PC-3 (cell line): ENCODE measurements around the gene SPSB1. TPM values are rescaled to one million over a fixed set of nuclear protein-coding genes. Genes with fewer than 3 reads are reported as not detected.

ENCODE experiments used
- ATAC-seq: fragments of 200-7000 bp; cut with Tn5 transposase; 2 replicates; pipeline ENCODE4 v1.9.1; 2020; ENCODE audit warnings: mild to moderate bottlenecking, moderate library complexity
- BruUV-seq: library from RNA; stranded (reverse); fragments of 400-500 nt; replicated peaks from 2 replicates; lab custom pipeline; 2021; lab: Mats Ljungman, UMichigan
- CTCF ChIA-PET: fragments of 300-600 bp; sonication (Branson Sonifier 250); formaldehyde crosslinking; loops from one replicate; lab custom pipeline; 2022; ENCODE audit warnings: antibody characterized with exemption; lab: Charles Lee
- POLR2A ChIA-PET: fragments of 300-600 bp; sonication (Branson Sonifier 250); formaldehyde crosslinking; loops from one replicate; lab custom pipeline; 2022; ENCODE audit warnings: antibody characterized with exemption; ENCODE audit not compliant: unreplicated experiment; lab: Charles Lee
- DNase-seq: peaks from one replicate; pipeline ENCODE4 v3.0.0-alpha.2; 2015
- H2AFZ ChIP-seq: fragments of 300-600 bp; sonication (generic); 2 replicates; pipeline ENCODE4 v1.6.0; 2016; ENCODE audit warnings: antibody characterized with exemption, low read length
- H3F3A ChIP-seq: fragments of 300-600 bp; sonication (generic); one replicate; pipeline ENCODE4 v1.6.0; 2017; ENCODE audit warnings: antibody characterized with exemption, low read length, control low read depth, mild to moderate bottlenecking; ENCODE audit not compliant: unreplicated experiment
- H3K27ac ChIP-seq: fragments of 300-600 bp; sonication (generic); 2 replicates; pipeline ENCODE4 v1.5.1; 2016; ENCODE audit warnings: mild to moderate bottlenecking, low read length
- H3K27me3 ChIP-seq: fragments of 300-600 bp; sonication (generic); 2 replicates; pipeline ENCODE4 v1.6.1; 2016; ENCODE audit warnings: low read length, mixed read lengths
- H3K36me3 ChIP-seq: fragments of 300-600 bp; sonication (generic); 2 replicates; pipeline ENCODE4 v1.6.1; 2016; ENCODE audit warnings: low read depth, mixed run types, low read length, mixed read lengths
- H3K4me1 ChIP-seq: fragments of 300-600 bp; sonication (generic); 2 replicates; pipeline ENCODE4 v1.5.1; 2016; ENCODE audit warnings: low read length; ENCODE audit not compliant: insufficient read depth
- H3K4me2 ChIP-seq: fragments of 300-600 bp; sonication (generic); 2 replicates; pipeline ENCODE4 v1.6.0; 2016; ENCODE audit warnings: low read length
- H3K4me3 ChIP-seq: fragments of 300-600 bp; sonication (generic); 2 replicates; pipeline ENCODE4 v1.5.1; 2016; ENCODE audit warnings: mild to moderate bottlenecking, low read length, mixed read lengths
- H3K79me2 ChIP-seq: fragments of 300-600 bp; sonication (generic); 2 replicates; pipeline ENCODE4 v1.6.1; 2017; ENCODE audit warnings: low read length, mixed read lengths
- H3K9ac ChIP-seq: fragments of 300-600 bp; sonication (generic); 2 replicates; pipeline ENCODE4 v1.6.0; 2016; ENCODE audit warnings: mild to moderate bottlenecking, low read length
- H3K9me2 ChIP-seq: fragments of 300-600 bp; sonication (generic); replicated peaks from 2 replicates; pipeline ENCODE4 v1.6.1; 2016; ENCODE audit warnings: mixed run types, low read length, mixed read lengths
- H3K9me3 ChIP-seq: fragments of 300-600 bp; sonication (generic); 2 replicates; pipeline ENCODE4 v1.6.1; 2016; ENCODE audit warnings: low read length, mixed read lengths
- H4K20me1 ChIP-seq: fragments of 300-600 bp; sonication (generic); 2 replicates; pipeline ENCODE4 v1.6.1; 2016; ENCODE audit warnings: low read length, mixed read lengths
- CTCF ChIP-seq: fragments of 300-600 bp; sonication (generic); conservative IDR thresholded peaks from 2 replicates; pipeline ENCODE4 v1.5.1; 2017; ENCODE audit warnings: antibody characterized with exemption, low read depth, mild to moderate bottlenecking, low read length
- EZH2 ChIP-seq: fragments of 300-600 bp; sonication (generic); IDR thresholded peaks from one replicate; pipeline ENCODE4 v1.6.1; 2017; ENCODE audit warnings: antibody characterized with exemption, mild to moderate bottlenecking, low read length; ENCODE audit not compliant: unreplicated experiment
- EZH2phosphoT487 ChIP-seq: fragments of 300-600 bp; sonication (generic); IDR thresholded peaks from 2 replicates; pipeline ENCODE4 v1.6.1; 2018; ENCODE audit warnings: mild to moderate bottlenecking, antibody characterized with exemption, low read length, borderline replicate concordance
- intact Hi-C: fragments of 100-400 bp; cut with micrococcal nuclease; formaldehyde crosslinking; loops from 2 replicates; pipeline ENCODE4 v1.9.0; 2023
- total RNA-seq: library from RNA; depleted of rRNA; stranded (reverse); fragments of >200 nt; gene quantifications from 2 replicates; pipeline ENCODE4 v1.2.3, GENCODE V29; 2014

SPSB1 gene
- total RNA-seq, 1 experiment from 2014 or later = 18.1 TPM

- Histone ChIP-seq H3K36me3 (peaks cover 19% of the 10 kb centered on the region), H3K79me2 (peaks cover 92% of the 10 kb centered on the region), H3K27me3 (no peaks in the 10 kb centered on the region), H3K4me3 (no peak overlapping the region), H3K9me3 (no peaks in the 10 kb centered on the region), H3K9ac (peak overlapping the region; percentile 36; the same call in 1 of the 2 replicates), H3K4me1 (peaks cover 44% of the 10 kb centered on the region), H3F3A (peaks cover 4% of the 10 kb centered on the region), H3K4me2 (peak overlapping the region; percentile 56), H3K27ac (peak overlapping the region; percentile 93), H4K20me1 (peaks cover 29% of the 10 kb centered on the region), H3K9me2 (no peaks in the 10 kb centered on the region), H2AFZ (no peak overlapping the region)
- TF ChIP-seq EZH2 = no peak
- TF ChIP-seq EZH2phosphoT487 = no peak
- TF ChIP-seq CTCF = no peak
- TSS peak; percentile 12 for BruUV-seq
- ChIA-PET POLR2A (no interaction called here), CTCF (no interaction called here)
- no peak for DNase-seq
- no peak for ATAC-seq
- intact Hi-C loops = no loop called here
Measured at GRCh38 chr1:9300573-9300972, 7.9 kb downstream of the SPSB1 start.

- no peaks in the 10 kb centered on the region for H3K9me3 ChIP-seq
- H3K27me3 ChIP-seq = no peaks in the 10 kb centered on the region
- intact Hi-C loops = no loop called here
- ChIA-PET POLR2A (interaction anchor here (0.6 kb wide), 1 partner anchor 604 kb away, joined by 4 read pairs; no protein-coding TSS in a partner anchor), CTCF (interaction anchor here (0.6 kb wide), 1 partner anchor 193 kb away, joined by 4 read pairs; no protein-coding TSS in a partner anchor)
- peak overlapping the region; percentile 66 for H3K4me2 ChIP-seq
- BruUV-seq = no TSS peak
- H3K36me3 ChIP-seq = peaks cover 15% of the 10 kb centered on the region
- peaks cover 92% of the 10 kb centered on the region for H3K79me2 ChIP-seq
- peak overlapping the region; percentile 78 for H3K27ac ChIP-seq
- H3F3A ChIP-seq = peaks cover 4% of the 10 kb centered on the region
- no peak overlapping the region for H2AFZ ChIP-seq
- peaks cover 40% of the 10 kb centered on the region for H3K4me1 ChIP-seq
- peak overlapping the region; percentile 7; the same call in 1 of the 2 replicates for H3K9ac ChIP-seq
- DNase-seq (peak; percentile 91), ATAC-seq (peak; percentile 87)
- TF ChIP-seq CTCF (no peak), EZH2phosphoT487 (no peak), EZH2 (no peak)
- 0 out of 2 replicates have a peak overlapping the region, but pooled peaks have one; percentile 14 for H3K4me3 ChIP-seq
- H3K9me2 ChIP-seq = no peaks in the 10 kb centered on the region
- H4K20me1 ChIP-seq = peaks cover 37% of the 10 kb centered on the region
Measured at GRCh38 chr1:9302745-9303524, 10.2 kb downstream of the SPSB1 start.

GRCh38 chr1:9303916-9304315 lies 11.2 kb downstream of the SPSB1 start:
- Histone ChIP-seq H3K36me3 (peaks cover 15% of the 10 kb centered on the region), H3F3A (peaks cover 4% of the 10 kb centered on the region), H3K4me1 (peaks cover 40% of the 10 kb centered on the region), H3K4me3 (no peak overlapping the region), H3K9me3 (no peaks in the 10 kb centered on the region), H3K27ac (no peak overlapping the region), H3K4me2 (no peak overlapping the region; the same call in 1 of the 2 replicates), H3K27me3 (no peaks in the 10 kb centered on the region), H3K9ac (no peak overlapping the region), H2AFZ (no peak overlapping the region), H3K9me2 (no peaks in the 10 kb centered on the region), H3K79me2 (peaks cover 92% of the 10 kb centered on the region), H4K20me1 (peaks cover 46% of the 10 kb centered on the region)
- ATAC-seq (no peak), DNase-seq (no peak)
- BruUV-seq = no TSS peak
- CTCF ChIA-PET = no interaction called here
- POLR2A ChIA-PET = no interaction called here
- TF ChIP-seq EZH2phosphoT487 (no peak), CTCF (no peak), EZH2 (no peak)
- intact Hi-C loops = no loop called here
